Mesenchymal stem cell (in vitro differentiated cells and primary cell): ENCODE results near the gene ATP2C1.

ENCODE experiments used
- DNase-seq: peaks from one replicate; pipeline ENCODE4 v3.0.0-alpha.2; 2013
- H2AFZ ChIP-seq: one replicate; pipeline ENCODE4 v1.6.1; 2013; ENCODE audit warnings: low read depth, mild to moderate bottlenecking, control low read depth, inconsistent platforms, low read length, moderate library complexity
- H2AK5ac ChIP-seq: 2 replicates; pipeline ENCODE4 v1.6.1; 2013; ENCODE audit warnings: low read length, moderate library complexity, mild to moderate bottlenecking, inconsistent platforms; ENCODE audit not compliant: severe bottlenecking
- H2BK120ac ChIP-seq: one replicate; pipeline ENCODE4 v1.6.1; 2013; ENCODE audit warnings: low read depth, mild to moderate bottlenecking, inconsistent platforms, low read length, moderate library complexity
- H2BK12ac ChIP-seq, 2 experiments: one replicate each; pipeline ENCODE4 v1.6.1; 2013; ENCODE audit warnings: inconsistent platforms in 2 of 2, low read length in 2 of 2, mild to moderate bottlenecking in 2 of 2, moderate library complexity in 2 of 2, control low read depth in 1 of 2
- H2BK15ac ChIP-seq: one replicate; pipeline ENCODE4 v1.6.1; 2013; ENCODE audit warnings: mild to moderate bottlenecking, low read depth, inconsistent platforms; ENCODE audit not compliant: poor library complexity, severe bottlenecking
- H2BK5ac ChIP-seq: 2 replicates; pipeline ENCODE4 v1.6.1; 2013; ENCODE audit warnings: low read depth, mild to moderate bottlenecking, low read length, control low read depth, inconsistent platforms; ENCODE audit not compliant: poor library complexity, severe bottlenecking
- H3K14ac ChIP-seq, 2 experiments: one replicate each; pipeline ENCODE4 v1.6.1; 2013; ENCODE audit warnings: inconsistent platforms in 2 of 2, low read length in 2 of 2, control low read depth in 1 of 2, mild to moderate bottlenecking in 1 of 2, moderate library complexity in 1 of 2
- H3K18ac ChIP-seq, 2 experiments: one replicate each; pipeline ENCODE4 v1.6.1; 2013; ENCODE audit warnings: inconsistent platforms in 2 of 2, low read length in 2 of 2, control low read depth in 1 of 2, low read depth in 1 of 2, mild to moderate bottlenecking in 1 of 2
- H3K23ac ChIP-seq, 2 experiments: one replicate each; pipeline ENCODE4 v1.6.1; 2013; ENCODE audit warnings: inconsistent platforms in 2 of 2, low read length in 2 of 2, mild to moderate bottlenecking in 2 of 2, moderate library complexity in 2 of 2, control low read depth in 1 of 2
- H3K27ac ChIP-seq: 2 replicates; pipeline ENCODE4 v1.5.1; 2013; ENCODE audit warnings: mild to moderate bottlenecking, moderate library complexity, low read length, control low read depth, inconsistent platforms; ENCODE audit not compliant: poor library complexity, severe bottlenecking
- H3K27me3 ChIP-seq, 2 experiments: 2 replicates each; pipeline versions ENCODE4 v1.6.1 to v1.7.0; 2013; ENCODE audit warnings: low read length in 2 of 2, mild to moderate bottlenecking in 2 of 2, moderate library complexity in 2 of 2, control low read depth in 1 of 2, inconsistent platforms in 1 of 2; ENCODE audit not compliant: control insufficient read depth in 1 of 2, insufficient read depth in 1 of 2
- H3K36me3 ChIP-seq, 2 experiments: 2 replicates each; pipeline versions ENCODE4 v1.6.1 to v1.7.0; 2013; ENCODE audit warnings: low read length in 2 of 2, control low read depth in 1 of 2, inconsistent platforms in 1 of 2, low read depth in 1 of 2, mild to moderate bottlenecking in 1 of 2; ENCODE audit not compliant: insufficient read depth in 2 of 2, control insufficient read depth in 1 of 2
- H3K4ac ChIP-seq, 2 experiments: one replicate each; pipeline ENCODE4 v1.6.1; 2013; ENCODE audit warnings: inconsistent platforms in 2 of 2, low read length in 2 of 2, mild to moderate bottlenecking in 2 of 2, moderate library complexity in 2 of 2, control low read depth in 1 of 2, low read depth in 1 of 2
- H3K4me1 ChIP-seq: 2 replicates; pipeline ENCODE4 v1.6.1; 2013; ENCODE audit warnings: low read depth, low read length, control low read depth; ENCODE audit not compliant: control insufficient read depth, insufficient read depth
- H3K4me2 ChIP-seq: 2 replicates; pipeline ENCODE4 v1.6.1; 2013; ENCODE audit warnings: low read length, mild to moderate bottlenecking, inconsistent platforms; ENCODE audit not compliant: poor library complexity, severe bottlenecking
- H3K4me3 ChIP-seq, 2 experiments: 2 replicates each; pipeline versions ENCODE4 v1.5.1 to v1.7.0; 2013; ENCODE audit warnings: low read length in 2 of 2, mild to moderate bottlenecking in 2 of 2, control low read depth in 1 of 2, low read depth in 1 of 2; ENCODE audit not compliant: insufficient read depth in 1 of 2
- H3K79me1 ChIP-seq: replicated peaks from 2 replicates; pipeline ENCODE4 v1.6.1; 2013; ENCODE audit warnings: mild to moderate bottlenecking, control low read depth, low read length, inconsistent platforms; ENCODE audit not compliant: poor library complexity, severe bottlenecking
- H3K9ac ChIP-seq: 2 replicates; pipeline ENCODE4 v1.7.0; 2013; ENCODE audit warnings: mild to moderate bottlenecking, low read length, moderate library complexity
- H3K9me3 ChIP-seq: 2 replicates; pipeline ENCODE4 v1.7.0; 2013; ENCODE audit warnings: mild to moderate bottlenecking, low read length; ENCODE audit not compliant: control insufficient read depth
- H4K8ac ChIP-seq: one replicate; pipeline ENCODE4 v1.6.1; 2013; ENCODE audit warnings: inconsistent platforms, mild to moderate bottlenecking, low read length, moderate library complexity
- H4K91ac ChIP-seq: one replicate; pipeline ENCODE4 v1.6.1; 2013; ENCODE audit warnings: mild to moderate bottlenecking, low read length, inconsistent platforms
- WGBS: methylation state at CpG from one replicate; pipeline ENCODE4 v1.1.7; 2013; ENCODE audit warnings: mixed read lengths; 5-methylcytosine and 5-hydroxymethylcytosine counted together

ATP2C1 gene

DNA sequence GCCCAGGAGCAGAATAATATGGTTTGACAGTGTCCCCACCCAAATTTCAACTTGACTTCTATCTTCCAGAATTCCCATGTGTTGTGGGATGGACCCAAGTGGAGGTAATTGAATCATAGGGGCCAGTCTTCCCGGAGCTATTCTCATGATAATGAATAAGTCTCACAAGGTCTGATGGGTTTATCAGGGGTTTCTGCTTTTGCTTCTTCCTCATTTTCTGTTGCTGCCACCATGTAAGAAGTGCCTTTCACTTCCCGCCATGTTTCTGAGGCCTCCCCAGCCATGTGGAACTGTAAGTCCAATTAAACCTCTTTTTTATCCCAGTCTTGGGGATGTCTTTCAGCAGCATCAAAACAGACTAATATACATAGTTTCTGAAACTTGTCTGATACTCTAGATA, 28.4 kb upstream of the ATP2C1 start:
- WGBS: 94% methylated on average over 2 of the region's 2 CpGs

DNA sequence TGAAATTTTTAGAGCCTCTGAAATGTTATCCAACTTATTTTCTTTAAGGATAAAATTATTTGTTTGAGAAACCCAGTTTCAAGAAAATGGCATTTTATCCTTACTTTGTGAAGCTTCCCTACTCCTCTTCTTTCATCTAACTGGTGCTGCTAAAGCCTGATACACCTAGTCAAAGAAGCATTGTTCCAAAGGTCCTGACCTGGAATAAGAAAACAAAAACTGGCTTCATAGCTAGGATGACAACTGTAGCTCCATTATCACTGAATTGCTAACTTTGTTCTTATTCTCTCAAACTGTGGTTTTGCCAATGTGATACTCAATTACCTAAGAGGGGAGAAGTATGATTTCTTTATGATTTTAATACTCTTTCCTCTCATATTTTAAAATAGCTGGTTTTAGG, 27.6 kb upstream of the ATP2C1 start:
- Histone ChIP-seq H3K9me3 (no peaks in the 10 kb centered on the region), H3K4me3 (no peak overlapping the region), H3K79me1 (no peaks in the 10 kb centered on the region), H3K4me1 (no peaks in the 10 kb centered on the region), H3K14ac (no peak overlapping the region), H2AK5ac (no peak overlapping the region), H3K9ac (no peak overlapping the region), H2BK12ac (no peak overlapping the region), H2BK5ac (no peak overlapping the region), H3K23ac (no peak overlapping the region), H3K18ac (no peak overlapping the region), H2AFZ (no peak overlapping the region), H3K27me3 (no peaks in the 10 kb centered on the region), H3K4me2 (no peak overlapping the region), H2BK120ac (no peak overlapping the region), H3K27ac (no peak overlapping the region), H4K91ac (no peak overlapping the region), H2BK15ac (no peak overlapping the region), H3K4ac (no peak overlapping the region), H4K8ac (no peak overlapping the region), H3K36me3 (no peaks in the 10 kb centered on the region)
- DNase-seq: no peak

More for the DNA sequence above, 28.4 kb upstream of the ATP2C1 start:
- H3K9me3 ChIP-seq: no peaks in the 10 kb centered on the region
- H2BK15ac ChIP-seq: no peak overlapping the region
- no peaks in the 10 kb centered on the region for H3K27me3 ChIP-seq
- no peak overlapping the region for H2AFZ ChIP-seq
- H4K8ac ChIP-seq: no peak overlapping the region
- no peaks in the 10 kb centered on the region for H3K4me1 ChIP-seq
- no peak overlapping the region for H2AK5ac ChIP-seq
- H4K91ac ChIP-seq: no peak overlapping the region
- no peak overlapping the region for H2BK12ac ChIP-seq
- no peak overlapping the region for H3K9ac ChIP-seq
- no peaks in the 10 kb centered on the region for H3K36me3 ChIP-seq
- H3K79me1 ChIP-seq: no peaks in the 10 kb centered on the region
- no peak overlapping the region for H3K27ac ChIP-seq
- H3K4me2 ChIP-seq: no peak overlapping the region
- no peak for DNase-seq
- no peak overlapping the region for H3K18ac ChIP-seq
- H2BK120ac ChIP-seq: no peak overlapping the region
- no peak overlapping the region for H3K4me3 ChIP-seq
- no peak overlapping the region for H2BK5ac ChIP-seq
- H3K4ac ChIP-seq: no peak overlapping the region
- H3K14ac ChIP-seq: no peak overlapping the region
- H3K23ac ChIP-seq: no peak overlapping the region

DNA sequence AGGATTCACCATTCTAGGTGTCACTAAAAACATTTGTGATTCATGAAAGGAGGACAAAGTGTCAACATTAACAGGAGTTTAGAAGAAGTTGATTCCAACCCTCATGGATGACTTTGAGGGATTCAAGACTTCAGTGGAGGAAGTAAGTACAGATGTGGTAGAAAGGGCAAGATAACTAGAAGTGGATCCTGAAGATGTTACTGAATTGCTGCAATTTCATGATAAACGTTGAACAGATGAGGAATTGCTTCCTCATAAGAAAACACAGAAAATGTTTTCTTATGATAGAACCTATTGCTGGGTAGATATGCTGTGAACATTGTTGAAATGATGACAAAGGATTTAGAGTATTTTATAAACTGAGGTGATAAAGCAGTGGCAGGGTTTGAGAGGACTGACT, 23.5 kb upstream of the ATP2C1 start:
- Histone ChIP-seq H3K4me3 (no peak overlapping the region), H2BK15ac (no peak overlapping the region), H4K8ac (no peak overlapping the region), H3K4ac (no peak overlapping the region), H3K9ac (no peak overlapping the region), H3K27ac (no peak overlapping the region), H3K4me1 (no peaks in the 10 kb centered on the region), H3K9me3 (no peaks in the 10 kb centered on the region), H4K91ac (no peak overlapping the region), H3K79me1 (no peaks in the 10 kb centered on the region), H2BK120ac (no peak overlapping the region), H2AK5ac (no peak overlapping the region), H3K23ac (no peak overlapping the region), H3K36me3 (no peaks in the 10 kb centered on the region), H2BK12ac (no peak overlapping the region), H2BK5ac (no peak overlapping the region), H3K14ac (no peak overlapping the region), H2AFZ (no peak overlapping the region), H3K18ac (no peak overlapping the region), H3K27me3 (no peaks in the 10 kb centered on the region), H3K4me2 (no peak overlapping the region)
- 89% methylated on average over 1 of the region's 1 CpG for WGBS
- no peak for DNase-seq

DNA sequence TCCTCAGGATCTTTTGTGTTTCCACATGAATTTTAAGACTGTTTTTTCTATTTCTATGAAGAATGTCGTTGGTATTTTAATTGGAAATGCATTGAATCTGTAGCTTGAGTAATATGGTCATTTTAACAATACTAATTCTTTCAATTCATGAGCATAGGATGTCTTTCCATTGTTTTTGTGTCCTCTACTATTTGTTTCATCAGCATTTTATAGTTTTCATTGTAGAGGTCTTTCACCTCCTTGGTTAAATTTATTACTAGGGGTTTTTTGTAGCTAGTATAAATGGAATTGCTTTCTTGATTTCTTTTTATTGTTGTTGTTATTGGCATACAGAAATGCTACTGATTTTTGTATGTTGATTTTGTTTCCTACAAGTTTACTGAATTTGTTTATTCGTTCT, 17.3 kb upstream of the ATP2C1 start:
- Histone ChIP-seq H3K27me3 (no peaks in the 10 kb centered on the region), H2BK15ac (no peak overlapping the region), H2AK5ac (no peak overlapping the region), H3K18ac (no peak overlapping the region), H3K79me1 (no peaks in the 10 kb centered on the region), H4K91ac (no peak overlapping the region), H3K9me3 (peaks cover 31% of the 10 kb centered on the region), H3K23ac (no peak overlapping the region), H3K4me3 (no peak overlapping the region), H3K9ac (no peak overlapping the region), H2BK12ac (no peak overlapping the region), H3K36me3 (no peaks in the 10 kb centered on the region), H2AFZ (no peak overlapping the region), H3K4ac (no peak overlapping the region), H3K4me2 (no peak overlapping the region), H2BK120ac (no peak overlapping the region), H3K4me1 (no peaks in the 10 kb centered on the region), H3K14ac (no peak overlapping the region), H4K8ac (no peak overlapping the region), H2BK5ac (no peak overlapping the region), H3K27ac (no peak overlapping the region)
- DNase-seq: no peak
- 57% methylated on average over 1 of the region's 2 CpGs for whole genome bisulfite sequencing
